Stomach (tissue), 4 donors: ENCODE results near the gene PFDN6.

Experiments used
- EP300 ChIP-seq: sonication (generic); formaldehyde crosslinking; IDR thresholded peaks from one replicate; pipeline ENCODE4 v1.6.1; 2017; ENCODE audit warnings: antibody characterized with exemption
- POLR2A ChIP-seq, 4 donors: fragments of 450-650 bp; IDR thresholded peaks; one replicate each; pipeline ENCODE4 v1.6.1; 2016; ENCODE audit warnings: antibody characterized with exemption in 4 of 4, control low read depth in 2 of 4, mild to moderate bottlenecking in 1 of 4, moderate library complexity in 1 of 4
- POLR2AphosphoS5 ChIP-seq, 3 donors: sonication (generic); formaldehyde crosslinking; IDR thresholded peaks; one replicate each; pipeline ENCODE4 v1.6.1; 2016; ENCODE audit warnings: antibody characterized with exemption in 3 of 3
- TF ChIP-seq, protein P1 (sequence below), 7 experiments: fragments of 450-650 bp in 4 of 7; fragments of 200-600 bp in 3 of 7; sonication (generic) in 3 of 7; IDR thresholded peaks; one replicate each; pipeline ENCODE4 v1.5.1; 2016 to 2019; ENCODE audit warnings: antibody characterized with exemption in 7 of 7, control low read depth in 2 of 7, mild to moderate bottlenecking in 1 of 7

DNA sequence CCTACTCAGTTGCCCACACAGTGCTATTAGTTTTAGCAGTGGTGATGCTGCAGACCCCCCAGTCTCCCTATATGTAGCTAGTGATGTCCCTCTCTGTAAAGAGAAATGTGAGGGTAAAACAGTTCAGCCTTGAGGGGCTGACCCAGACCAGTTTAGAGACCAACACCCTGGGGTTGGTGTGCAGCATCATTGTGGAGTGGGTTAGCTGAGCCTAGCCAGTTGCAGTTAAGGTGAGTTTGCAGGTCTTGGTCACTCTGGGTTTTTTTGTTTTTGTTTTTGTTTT lies 12.9 kb upstream of the PFDN6 start:
- TF ChIP-seq POLR2AphosphoS5 (IDR thresholded peaks at IDR 0.05): no peak
- TF ChIP-seq, protein P1, sequence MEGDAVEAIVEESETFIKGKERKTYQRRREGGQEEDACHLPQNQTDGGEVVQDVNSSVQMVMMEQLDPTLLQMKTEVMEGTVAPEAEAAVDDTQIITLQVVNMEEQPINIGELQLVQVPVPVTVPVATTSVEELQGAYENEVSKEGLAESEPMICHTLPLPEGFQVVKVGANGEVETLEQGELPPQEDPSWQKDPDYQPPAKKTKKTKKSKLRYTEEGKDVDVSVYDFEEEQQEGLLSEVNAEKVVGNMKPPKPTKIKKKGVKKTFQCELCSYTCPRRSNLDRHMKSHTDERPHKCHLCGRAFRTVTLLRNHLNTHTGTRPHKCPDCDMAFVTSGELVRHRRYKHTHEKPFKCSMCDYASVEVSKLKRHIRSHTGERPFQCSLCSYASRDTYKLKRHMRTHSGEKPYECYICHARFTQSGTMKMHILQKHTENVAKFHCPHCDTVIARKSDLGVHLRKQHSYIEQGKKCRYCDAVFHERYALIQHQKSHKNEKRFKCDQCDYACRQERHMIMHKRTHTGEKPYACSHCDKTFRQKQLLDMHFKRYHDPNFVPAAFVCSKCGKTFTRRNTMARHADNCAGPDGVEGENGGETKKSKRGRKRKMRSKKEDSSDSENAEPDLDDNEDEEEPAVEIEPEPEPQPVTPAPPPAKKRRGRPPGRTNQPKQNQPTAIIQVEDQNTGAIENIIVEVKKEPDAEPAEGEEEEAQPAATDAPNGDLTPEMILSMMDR (IDR thresholded peaks at IDR 0.05): no peak
- TF ChIP-seq POLR2A (IDR thresholded peaks at IDR 0.05): no peak
- TF ChIP-seq EP300: no peak
